A375 (cell line): ENCODE data around the gene SEL1L2. TPM values are rescaled to one million over a fixed set of nuclear protein-coding genes. Genes with fewer than 3 reads are reported as not detected.

Experiments used
- small RNA-seq: library from RNA; depleted of rRNA; stranded (forward); fragments of <200 nt; gene quantifications from one replicate; pipeline ENCODE3, GENCODE V24; 2014
- total RNA-seq: library from RNA; depleted of rRNA; stranded (reverse); fragments of >200 nt; shearing (Covaris generic); gene quantifications from 2 replicates; pipeline ENCODE4 v1.2.3, GENCODE V29; 2014; rRNA removed

The SEL1L2 gene
- total RNA-seq: not detected in 2 replicates

GRCh38 chr20:13990465-13990864 is at the start of gene SEL1L2:
Gene SEL1L2, minus strand, starts transcription at chr20:13990614. Its CDS starts 80 bp downstream, at chr20:13990534.

GRCh38 chr20:13995086-13995665 is 4.8 kb upstream of the SEL1L2 start, which contains the start of gene MACROD2:
Gene MACROD2, plus strand, starts transcription at chr20:13995516.

Small RNAs within 50 kb of the gene (small RNA-seq; reads per million reads assigned to genes)
- not detected for gene RNU6-278P
- not detected for gene RPS3P1

Other genes starting within 250 kb of the SEL1L2 start
- gene ESF1, start 205.7 kb downstream of the SEL1L2 start, total RNA-seq: 23.5 and 25.2 TPM in 2 replicates
- gene NDUFAF5, start 205.6 kb downstream of the SEL1L2 start, total RNA-seq: 27.2 and 30.8 TPM in 2 replicates
- 1.9 and 2.6 TPM in 2 replicates for gene MACROD2, start 4.9 kb upstream of the SEL1L2 start, total RNA-seq